ENCODE measurements around the gene GALNTL6.

- TF ChIP-seq CTCF (conservative IDR thresholded peaks at IDR 0.05 in 1 of 2, IDR thresholded peaks at IDR 0.05 in 1 of 2; ENCODE audit: low read depth in 1 of 2, low read length in 2 of 2) (no peak), EZH2 (IDR thresholded peaks at IDR 0.05; ENCODE audit: low read length, missing control alignments) (no peak)
Observed at GRCh38 chr4:172270397-172270796, 457.2 kb downstream of the GALNTL6 start.
